Ishikawa (cell line): ENCODE measurements around the gene EXOSC9.

Experiments
- CEBPB ChIP-seq: IDR thresholded peaks from 2 replicates; pipeline ENCODE4 v1.6.1; 2012
- CREB1 ChIP-seq: IDR thresholded peaks from 2 replicates; pipeline ENCODE4 v1.6.1; 2012; ENCODE audit warnings: low read depth
- EGR1 ChIP-seq: IDR thresholded peaks from 2 replicates; pipeline ENCODE4 v1.6.1; 2012
- EP300 ChIP-seq: IDR thresholded peaks from 2 replicates; pipeline ENCODE4 v1.6.1; 2012; ENCODE audit warnings: borderline replicate concordance
- FOXM1 ChIP-seq: IDR thresholded peaks from 2 replicates; pipeline ENCODE4 v1.6.1; 2012; ENCODE audit warnings: low read depth, borderline replicate concordance
- MAX ChIP-seq: IDR thresholded peaks from 2 replicates; pipeline ENCODE4 v1.6.1; 2012
- NFIC ChIP-seq: IDR thresholded peaks from 2 replicates; pipeline ENCODE4 v1.6.1; 2012
- RAD21 ChIP-seq: IDR thresholded peaks from 2 replicates; pipeline ENCODE4 v1.6.1; 2012; ENCODE audit warnings: low read depth
- REST ChIP-seq: IDR thresholded peaks from 2 replicates; pipeline ENCODE4 v1.6.1; 2012; ENCODE audit warnings: low read depth, mild to moderate bottlenecking
- TAF1 ChIP-seq: IDR thresholded peaks from 2 replicates; pipeline ENCODE4 v1.6.1; 2012; ENCODE audit warnings: low read depth, mild to moderate bottlenecking
- TCF12 ChIP-seq: IDR thresholded peaks from 2 replicates; pipeline ENCODE4 v1.6.1; 2012; ENCODE audit warnings: low read depth
- TEAD4 ChIP-seq: IDR thresholded peaks from 2 replicates; pipeline ENCODE4 v1.6.1; 2012
- USF1 ChIP-seq: IDR thresholded peaks from 2 replicates; pipeline ENCODE4 v1.6.1; 2012
- YY1 ChIP-seq: IDR thresholded peaks from 2 replicates; pipeline ENCODE4 v1.6.1; 2012; ENCODE audit warnings: low read depth
- ZBTB7A ChIP-seq: IDR thresholded peaks from 2 replicates; pipeline ENCODE4 v1.6.1; 2012; ENCODE audit warnings: low read depth

EXOSC9 gene

GRCh38 chr4:121789960-121790829 is 10.9 kb upstream of the EXOSC9 start:
- TF ChIP-seq FOXM1, result no peak
- no peak for TF ChIP-seq NFIC
- no peak for TF ChIP-seq EGR1
- TF ChIP-seq TEAD4, result no peak
- no peak for TF ChIP-seq YY1
- no peak for TF ChIP-seq TAF1
- no peak for TF ChIP-seq TCF12
- TF ChIP-seq RAD21, result no peak
- no peak for TF ChIP-seq CREB1
- no peak for TF ChIP-seq CEBPB
- no peak for TF ChIP-seq REST
- TF ChIP-seq EP300, result no peak

- no peak for TF ChIP-seq RAD21
- TF ChIP-seq CREB1, result no peak
- no peak for TF ChIP-seq TAF1
- no peak for TF ChIP-seq CEBPB
- no peak for TF ChIP-seq USF1
- no peak for TF ChIP-seq EP300
- TF ChIP-seq ZBTB7A, result no peak
- TF ChIP-seq REST, result no peak
- no peak for TF ChIP-seq TCF12
- no peak for TF ChIP-seq YY1
- no peak for TF ChIP-seq FOXM1
- TF ChIP-seq EGR1, result no peak
- no peak for TF ChIP-seq TEAD4
- TF ChIP-seq MAX, result no peak
- no peak for TF ChIP-seq NFIC
These were observed 10.1 kb upstream of the EXOSC9 start for GRCh38 chr4:121790976-121791375.

- TF ChIP-seq USF1 (no peak), TEAD4 (no peak), REST (no peak), CEBPB (no peak), TCF12 (no peak), MAX (no peak), FOXM1 (no peak), TAF1 (no peak), CREB1 (no peak), ZBTB7A (no peak), RAD21 (no peak), NFIC (no peak), EP300 (no peak)
These were observed 9.6 kb upstream of the EXOSC9 start for GRCh38 chr4:121791481-121791880.

GRCh38 chr4:121792966-121793365 is 8.2 kb upstream of the EXOSC9 start:
- TF ChIP-seq RAD21, result no peak
- TF ChIP-seq NFIC, result no peak
- TF ChIP-seq CREB1, result no peak
- no peak for TF ChIP-seq EGR1
- TF ChIP-seq FOXM1, result no peak
- no peak for TF ChIP-seq REST
- TF ChIP-seq YY1, result no peak
- TF ChIP-seq CEBPB, result no peak
- no peak for TF ChIP-seq TEAD4
- TF ChIP-seq TCF12, result no peak
- TF ChIP-seq ZBTB7A, result no peak
- no peak for TF ChIP-seq MAX
- no peak for TF ChIP-seq USF1
- TF ChIP-seq EP300, result no peak
